Upper lobe of left lung (tissue), 4 donors: ENCODE data around the gene NPHS1.
"Not testable (repeated sequence)": the region's sequence is repeated elsewhere in the genome, so short reads cannot be mapped to it uniquely, and the experiment has no call there.

Experiments
- CTCF ChIP-seq, 6 experiments: fragments of 450-650 bp in 4 of 6; fragments of 200-600 bp in 2 of 6; sonication (generic) in 2 of 6; IDR thresholded peaks; one replicate each; pipeline ENCODE4 v1.5.1; 2016 to 2019; ENCODE audit warnings: antibody characterized with exemption in 6 of 6
- EP300 ChIP-seq, 4 donors: sonication (generic); formaldehyde crosslinking; IDR thresholded peaks; one replicate each; pipeline ENCODE4 v1.5.1; 2017; ENCODE audit warnings: antibody characterized with exemption in 4 of 4, control low read depth in 2 of 4
- POLR2A ChIP-seq, 4 donors: fragments of 450-650 bp; IDR thresholded peaks; one replicate each; pipeline ENCODE4 v1.5.1; 2016 to 2017; ENCODE audit warnings: antibody characterized with exemption in 4 of 4, mild to moderate bottlenecking in 2 of 4
- POLR2AphosphoS5 ChIP-seq, 2 donors: sonication (generic); formaldehyde crosslinking; IDR thresholded peaks; one replicate each; pipeline ENCODE4 v1.5.1; 2017; ENCODE audit warnings: antibody characterized with exemption in 2 of 2

GRCh38 chr19:35870124-35870736 lies 17.9 kb upstream of the NPHS1 start:
- TF ChIP-seq CTCF, POLR2AphosphoS5, POLR2A, EP300 (IDR thresholded peaks at IDR 0.05): not testable (repeated sequence)
